Measurements from ENCODE around the gene HELB. TPM values are rescaled to one million over a fixed set of nuclear protein-coding genes. Genes with fewer than 3 reads are reported as not detected.
A peak's percentile ranks its signal among the peaks of the same experiment; 100 is the strongest.

HELB gene
- total RNA-seq, 1 experiment from 2014 or later: 10.7 TPM

DNA sequence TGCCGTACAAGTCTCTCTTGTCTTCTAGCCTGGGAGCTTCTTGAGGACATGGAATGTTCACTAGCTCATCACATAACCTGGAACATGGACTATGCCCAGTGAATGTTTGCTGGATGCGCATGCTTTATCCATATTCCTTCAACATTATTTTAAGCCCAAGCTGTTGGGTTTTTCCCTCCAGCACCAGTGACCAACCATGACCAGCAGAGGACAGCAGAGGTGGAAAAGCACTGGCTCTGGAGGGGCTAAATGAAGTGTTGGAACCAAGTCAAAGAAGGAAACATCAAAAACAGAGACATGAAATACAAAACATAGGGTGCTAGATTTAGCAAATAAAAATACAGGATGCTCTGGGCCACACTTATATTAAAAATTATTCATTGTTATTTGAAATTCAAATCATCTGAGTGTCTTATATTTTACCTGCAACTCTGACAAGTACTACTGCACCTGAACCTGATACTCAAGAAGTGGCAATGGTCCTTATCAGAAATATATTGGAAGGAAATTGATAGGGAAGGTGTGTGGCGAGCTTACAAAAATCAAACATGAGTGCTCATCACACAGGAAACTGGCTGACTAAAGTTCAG lies 23.1 kb upstream of the HELB start:
- Histone ChIP-seq H3K79me1 (ENCODE audit: insufficient read depth, low read depth, low read length, poor library complexity, severe bottlenecking) (no peaks in the 10 kb centered on the region), H3K56ac (ENCODE audit: insufficient read length, low read depth, low read length) (no peak overlapping the region), H4K8ac (replicated peaks; ENCODE audit: insufficient read length, low read depth, low read length) (no peak overlapping the region), H2BK20ac (ENCODE audit: low read depth, low read length, poor library complexity, severe bottlenecking) (no peak overlapping the region), H3K27me3 (ENCODE audit: insufficient read depth, low read length) (no peaks in the 10 kb centered on the region), H2BK5ac (ENCODE audit: insufficient read length, low read length) (no peak overlapping the region), H3K9me3 (ENCODE audit: control insufficient read depth, low read depth, low read length) (no peaks in the 10 kb centered on the region), H4K5ac (ENCODE audit: insufficient read length, low read depth, low read length) (no peak overlapping the region), H4K91ac (ENCODE audit: insufficient read length, low read depth, low read length) (no peak overlapping the region), H3K14ac (ENCODE audit: insufficient read depth, low read length) (no peak overlapping the region), H2BK12ac (ENCODE audit: insufficient read length, low read depth, low read length) (no peak overlapping the region), H3T11ph (ENCODE audit: low read length) (no peak overlapping the region), H3K4me1 (ENCODE audit: insufficient read depth, low read length) (no peaks in the 10 kb centered on the region), H2AK5ac (ENCODE audit: insufficient read length, low read length) (no peak overlapping the region), H4K20me1 (ENCODE audit: control insufficient read depth, insufficient read depth, insufficient read length) (no peaks in the 10 kb centered on the region), H3K4ac (ENCODE audit: low read depth, low read length) (no peak overlapping the region), H3K4me2 (ENCODE audit: insufficient read depth, insufficient read length, low read length) (no peak overlapping the region), H3K23ac (ENCODE audit: insufficient read length, low read depth, low read length) (no peak overlapping the region), H3K23me2 (ENCODE audit: insufficient read length, low read depth, low read length, poor library complexity, severe bottlenecking) (no peaks in the 10 kb centered on the region), H3K18ac (ENCODE audit: insufficient read length, low read depth, low read length) (no peak overlapping the region), H3K27ac (ENCODE audit: insufficient read length, low read depth, low read length) (no peak overlapping the region), H2AFZ (ENCODE audit: low read length) (no peak overlapping the region), H2BK15ac (ENCODE audit: low read depth, low read length) (no peak overlapping the region), H2BK120ac (ENCODE audit: low read depth, low read length, poor library complexity, severe bottlenecking) (no peak overlapping the region), H3K79me2 (ENCODE audit: insufficient read depth, low read length) (no peaks in the 10 kb centered on the region), H3K9ac (ENCODE audit: extremely low read depth, insufficient read length, low read length) (no peak overlapping the region)
- no peak for DNase-seq
- Mint-ChIP-seq H3K4me1 (peaks cover 0 to 4% of the 10 kb centered on the region in 2 experiments; a peak in 2 of 4 replicates), H3K27me3 (ENCODE audit: low read depth) (no peaks in the 10 kb centered on the region), H3K27ac (no peak overlapping the region; a peak in 1 of 7 replicates), H3K36me3 (ENCODE audit: insufficient read depth in 1 of 3, low read depth in 3 of 3) (0 out of 7 replicates have a peak, but pooled peaks cover 0 to 3% (median 0%) of the 10 kb centered on the region in 3 experiments), H3K4me3 (no peak overlapping the region), H3K9me3 (peaks cover 6 to 7% of the 10 kb centered on the region in 2 experiments)
- TF ChIP-seq, protein P1, sequence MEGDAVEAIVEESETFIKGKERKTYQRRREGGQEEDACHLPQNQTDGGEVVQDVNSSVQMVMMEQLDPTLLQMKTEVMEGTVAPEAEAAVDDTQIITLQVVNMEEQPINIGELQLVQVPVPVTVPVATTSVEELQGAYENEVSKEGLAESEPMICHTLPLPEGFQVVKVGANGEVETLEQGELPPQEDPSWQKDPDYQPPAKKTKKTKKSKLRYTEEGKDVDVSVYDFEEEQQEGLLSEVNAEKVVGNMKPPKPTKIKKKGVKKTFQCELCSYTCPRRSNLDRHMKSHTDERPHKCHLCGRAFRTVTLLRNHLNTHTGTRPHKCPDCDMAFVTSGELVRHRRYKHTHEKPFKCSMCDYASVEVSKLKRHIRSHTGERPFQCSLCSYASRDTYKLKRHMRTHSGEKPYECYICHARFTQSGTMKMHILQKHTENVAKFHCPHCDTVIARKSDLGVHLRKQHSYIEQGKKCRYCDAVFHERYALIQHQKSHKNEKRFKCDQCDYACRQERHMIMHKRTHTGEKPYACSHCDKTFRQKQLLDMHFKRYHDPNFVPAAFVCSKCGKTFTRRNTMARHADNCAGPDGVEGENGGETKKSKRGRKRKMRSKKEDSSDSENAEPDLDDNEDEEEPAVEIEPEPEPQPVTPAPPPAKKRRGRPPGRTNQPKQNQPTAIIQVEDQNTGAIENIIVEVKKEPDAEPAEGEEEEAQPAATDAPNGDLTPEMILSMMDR (conservative IDR thresholded peaks at IDR 0.05): peak; percentile 68
- WGBS (ENCODE audit: extremely low coverage, insufficient read length, low lambda C conversion rate): no CpG with 5 or more reads among the region's 3 CpGs

Measured in H9 (cell line).